ENCODE data around the gene KRIT1.

Gene KRIT1

DNA sequence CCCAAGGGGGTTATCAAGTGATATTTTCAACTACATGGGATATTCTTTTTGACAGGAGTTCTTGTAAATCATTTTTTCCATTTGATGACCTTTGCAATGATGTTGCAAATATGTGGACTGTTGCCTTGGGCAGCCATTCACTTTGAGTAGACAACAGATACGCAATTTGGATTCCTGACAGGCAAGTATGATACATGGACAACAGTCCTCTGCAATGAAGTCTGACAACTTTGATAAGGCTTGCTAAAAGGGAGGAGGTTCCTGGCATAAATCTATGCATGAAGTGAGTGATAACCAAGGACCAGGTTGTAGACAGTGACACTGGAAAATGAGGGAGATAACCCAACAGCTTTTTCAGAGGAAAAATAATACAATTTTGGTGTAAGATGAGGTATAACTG lies 84.4 kb downstream of the KRIT1 start:
- ChIA-PET POLR2A (no interaction called here), CTCF (interaction anchor here (2.4 to 5.5 kb wide), 2 partner anchors 16 to 18 kb away, joined by 11 to 30 read pairs; partner anchors contain the start of gene LRRD1)
- DNase-seq (ENCODE audit: low read depth, low spot score): no peak
- TF ChIP-seq, protein P1, sequence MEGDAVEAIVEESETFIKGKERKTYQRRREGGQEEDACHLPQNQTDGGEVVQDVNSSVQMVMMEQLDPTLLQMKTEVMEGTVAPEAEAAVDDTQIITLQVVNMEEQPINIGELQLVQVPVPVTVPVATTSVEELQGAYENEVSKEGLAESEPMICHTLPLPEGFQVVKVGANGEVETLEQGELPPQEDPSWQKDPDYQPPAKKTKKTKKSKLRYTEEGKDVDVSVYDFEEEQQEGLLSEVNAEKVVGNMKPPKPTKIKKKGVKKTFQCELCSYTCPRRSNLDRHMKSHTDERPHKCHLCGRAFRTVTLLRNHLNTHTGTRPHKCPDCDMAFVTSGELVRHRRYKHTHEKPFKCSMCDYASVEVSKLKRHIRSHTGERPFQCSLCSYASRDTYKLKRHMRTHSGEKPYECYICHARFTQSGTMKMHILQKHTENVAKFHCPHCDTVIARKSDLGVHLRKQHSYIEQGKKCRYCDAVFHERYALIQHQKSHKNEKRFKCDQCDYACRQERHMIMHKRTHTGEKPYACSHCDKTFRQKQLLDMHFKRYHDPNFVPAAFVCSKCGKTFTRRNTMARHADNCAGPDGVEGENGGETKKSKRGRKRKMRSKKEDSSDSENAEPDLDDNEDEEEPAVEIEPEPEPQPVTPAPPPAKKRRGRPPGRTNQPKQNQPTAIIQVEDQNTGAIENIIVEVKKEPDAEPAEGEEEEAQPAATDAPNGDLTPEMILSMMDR (IDR thresholded peaks at IDR 0.05; ENCODE audit: insufficient read depth, low read length, missing control alignments): no peak
- no peak overlapping the region for H3K4me3 ChIP-seq (ENCODE audit: low read depth, low read length)

DNA sequence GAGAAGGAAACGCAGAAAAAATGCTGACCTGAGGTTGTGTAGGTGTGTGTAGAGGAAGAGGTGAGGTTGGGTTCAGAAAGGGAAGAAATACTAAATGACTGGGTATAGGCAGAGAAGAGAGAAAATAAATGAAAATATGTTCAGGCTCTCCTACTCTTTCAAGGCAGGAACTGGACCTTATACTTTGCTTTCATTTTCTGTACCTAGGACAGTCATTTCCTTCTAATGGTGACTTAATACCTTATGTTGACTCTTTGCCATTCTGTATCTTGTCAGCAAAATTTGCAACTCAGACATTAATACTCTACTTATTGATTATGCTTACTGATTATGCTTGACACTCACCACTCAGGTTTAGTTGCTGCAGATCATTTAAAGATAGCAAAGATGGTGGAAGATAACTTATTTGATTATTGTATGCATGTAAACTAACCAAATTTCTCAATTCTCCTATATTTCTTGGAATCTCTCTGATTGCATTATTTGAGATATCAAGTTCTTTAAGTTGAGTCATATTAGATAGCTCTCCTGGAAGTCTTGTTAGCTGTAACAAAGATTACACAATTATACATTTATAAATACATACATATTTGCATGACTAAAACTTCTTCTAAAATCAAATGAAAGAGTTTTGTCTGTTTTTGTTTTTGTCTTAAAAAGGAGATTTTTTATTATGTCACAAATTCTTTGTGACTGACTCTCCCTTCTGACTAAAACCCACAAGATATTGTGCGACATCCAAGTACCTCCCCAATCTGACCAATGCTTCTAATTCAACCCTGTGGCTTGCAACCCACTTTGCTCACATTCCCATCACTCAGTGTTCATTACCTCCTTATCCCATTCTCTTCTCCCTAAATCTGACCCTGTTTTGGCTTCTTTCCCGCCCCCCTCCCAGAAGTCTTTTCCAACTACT lies 86.8 kb downstream of the KRIT1 start:
- ChIA-PET CTCF (interaction anchor here (5.5 kb wide), 1 partner anchor 20 kb away, joined by 30 read pairs; the partner anchor contains the start of gene LRRD1), POLR2A (no interaction called here)
- no peak overlapping the region for H3K4me3 ChIP-seq (ENCODE audit: low read depth, low read length)
- TF ChIP-seq, protein P1 (IDR thresholded peaks at IDR 0.05; ENCODE audit: insufficient read depth, low read length, missing control alignments): no peak
- DNase-seq (ENCODE audit: low read depth, low spot score): peak; percentile 73

DNA sequence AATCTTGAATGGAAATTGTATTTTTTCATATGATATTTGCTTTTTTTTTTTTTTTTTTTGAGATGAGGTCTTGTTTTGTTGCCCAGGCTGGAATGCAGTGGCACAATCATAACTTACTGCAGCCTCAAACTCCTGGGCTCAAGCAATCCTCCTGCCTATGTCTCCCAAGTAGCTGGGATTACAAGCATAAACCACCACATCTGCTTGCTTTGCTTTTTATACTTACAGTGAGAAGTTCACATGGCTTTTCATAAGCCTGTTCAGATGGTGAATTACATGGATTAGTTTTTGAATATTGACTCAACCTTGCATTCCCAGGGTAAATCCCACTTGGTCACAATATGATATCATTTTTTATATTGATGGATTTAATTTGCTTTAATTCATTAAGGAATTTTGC lies 88.7 kb downstream of the KRIT1 start:
- POLR2A ChIA-PET: interaction anchor here (0.8 kb wide), 1 partner anchor 23 kb away, joined by 3 read pairs; the partner anchor contains the start of gene CYP51A1
- CTCF ChIA-PET: no interaction called here

DNA sequence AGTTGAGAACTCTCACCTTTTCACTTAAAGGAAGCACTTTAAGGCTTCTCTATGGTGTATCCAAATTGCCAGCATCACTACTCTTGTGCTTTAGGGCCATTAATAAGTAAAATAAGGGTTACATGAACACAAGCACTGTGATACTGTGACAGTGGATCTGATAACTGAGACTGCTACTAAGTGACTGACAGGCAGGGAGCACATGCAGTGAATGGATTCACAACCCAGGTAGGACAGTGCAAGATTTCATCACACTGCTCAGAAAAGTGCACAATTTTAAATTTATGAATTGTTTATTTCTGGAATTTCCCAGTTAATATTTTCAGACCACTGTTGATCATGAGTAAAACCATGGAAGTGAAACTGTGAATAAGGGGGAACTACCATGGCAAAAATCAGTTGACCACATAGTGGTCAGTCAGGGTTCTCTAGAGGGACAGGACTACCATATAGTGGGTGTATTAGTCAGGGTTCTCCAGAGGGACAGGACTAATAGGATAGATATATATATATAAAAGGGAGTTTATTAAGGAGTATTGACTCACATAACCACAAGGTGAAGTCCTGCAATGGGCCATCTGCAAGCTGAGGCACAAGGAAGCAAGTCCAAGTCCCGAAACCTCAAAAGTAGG lies 90.5 kb downstream of the KRIT1 start:
- TF ChIP-seq, protein P1 (IDR thresholded peaks at IDR 0.05; ENCODE audit: insufficient read depth, low read length, missing control alignments): no peak
- no peak overlapping the region for H3K4me3 ChIP-seq (ENCODE audit: low read depth, low read length)
- CTCF ChIA-PET: no interaction called here
- POLR2A ChIA-PET: no interaction called here
- DNase-seq (ENCODE audit: low read depth, low spot score): no peak

More for the DNA sequence above, 88.7 kb downstream of the KRIT1 start:
- DNase-seq (ENCODE audit: low read depth, low spot score): no peak
- TF ChIP-seq, protein P1 (IDR thresholded peaks at IDR 0.05; ENCODE audit: insufficient read depth, low read length, missing control alignments): no peak
- H3K4me3 ChIP-seq (ENCODE audit: low read depth, low read length): no peak overlapping the region

DNA sequence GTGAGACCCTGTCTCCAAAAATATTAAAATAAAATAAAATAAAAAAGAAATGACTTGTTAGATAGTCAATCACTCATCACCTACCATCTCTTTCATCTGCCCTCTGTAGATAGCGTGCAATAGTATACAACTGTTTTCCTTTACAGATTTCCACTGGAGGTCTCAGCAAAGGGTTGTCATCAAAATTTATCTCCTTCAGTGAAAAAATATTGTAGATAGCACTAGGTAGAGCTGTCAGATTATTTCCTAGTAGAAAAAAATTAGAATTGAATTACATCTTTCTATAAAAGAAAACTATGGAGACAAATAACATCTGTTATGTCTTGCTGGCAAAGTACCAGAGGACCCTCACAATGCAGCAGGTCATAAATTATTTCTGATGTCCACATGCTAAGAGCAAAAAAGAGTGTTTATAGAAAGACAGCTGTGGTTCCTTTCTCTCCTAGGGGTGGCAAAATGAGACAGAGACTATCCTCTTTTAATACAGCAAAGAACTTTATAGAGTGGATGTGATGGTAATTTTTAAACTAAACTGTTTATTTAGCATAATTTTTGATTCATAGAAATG lies 95.2 kb downstream of the KRIT1 start:
- ChIA-PET CTCF (interaction anchor here (0.5 to 2.3 kb wide), 3 partner anchors 16 to 311 kb away, joined by 3 to 10 read pairs (median 3); partner anchors contain the start of gene CYP51A1), POLR2A (no interaction called here)
- TF ChIP-seq, protein P1 (IDR thresholded peaks at IDR 0.05; ENCODE audit: insufficient read depth, low read length, missing control alignments): no peak
- DNase-seq (ENCODE audit: low read depth, low spot score): no peak
- no peak overlapping the region for H3K4me3 ChIP-seq (ENCODE audit: low read depth, low read length)
